ENCODE data around the gene HIBCH. TPM values are rescaled to one million over a fixed set of nuclear protein-coding genes. Genes with fewer than 3 reads are reported as not detected.

The HIBCH gene
- total and polyA plus RNA-seq, 2 of the 13 experiments (the other 11 are each of a cell fraction or from before 2014, with no cell fraction given), result 18.8 to 49.5 TPM

- TF ChIP-seq ZNF580 (CRISPR knock-in tag; IDR thresholded peaks at IDR 0.05; ENCODE audit: borderline replicate concordance, low read depth), result peak; percentile 98
- no peak for TF ChIP-seq ZNF3 (CRISPR knock-in tag; IDR thresholded peaks at IDR 0.05)
- TF ChIP-seq ZNF124 (CRISPR knock-in tag; IDR thresholded peaks at IDR 0.05), result peak; percentile 93
- TF ChIP-seq REXO4 (CRISPR knock-in tag; IDR thresholded peaks at IDR 0.05; ENCODE audit: borderline replicate concordance), result no peak
- no peak for TF ChIP-seq PAWR (CRISPR knock-in tag; IDR thresholded peaks at IDR 0.05; ENCODE audit: borderline replicate concordance)
- no peak for TF ChIP-seq ZNF432 (CRISPR knock-in tag; IDR thresholded peaks at IDR 0.05; ENCODE audit: borderline replicate concordance)
- peak in 1 of 2 experiments; percentile 96; a peak in 2 of 4 replicates for TF ChIP-seq ATF4 (CRISPR knock-in tag; IDR thresholded peaks at IDR 0.05)
- TF ChIP-seq NR3C1 (CRISPR knock-in tag; IDR thresholded peaks at IDR 0.05), result no peak
- TF ChIP-seq ZNF619 (CRISPR knock-in tag; IDR thresholded peaks at IDR 0.05), result peak; percentile 98
- peak; percentile 99 for TF ChIP-seq FOXA3 (CRISPR knock-in tag; IDR thresholded peaks at IDR 0.05)
- TF ChIP-seq PAXIP1 (CRISPR knock-in tag; conservative IDR thresholded peaks at IDR 0.05), result peak; percentile 100
- TF ChIP-seq ZNF691 (CRISPR knock-in tag; IDR thresholded peaks at IDR 0.05; ENCODE audit: borderline replicate concordance, low read depth), result peak; percentile 97; the same call in 1 of the 2 replicates
- peak; percentile 96 for TF ChIP-seq STAT6 (CRISPR knock-in tag; IDR thresholded peaks at IDR 0.05; ENCODE audit: borderline replicate concordance)
- TF ChIP-seq ZNF230 (CRISPR knock-in tag; IDR thresholded peaks at IDR 0.05), result peak; percentile 91; the same call in 1 of the 2 replicates
- TF ChIP-seq EED (CRISPR knock-in tag; IDR thresholded peaks at IDR 0.05), result no peak; the same call in 1 of the 2 replicates
- peak; percentile 71 for TF ChIP-seq SKI (IDR thresholded peaks at IDR 0.05; ENCODE audit: partially characterized antibody)
- TF ChIP-seq SRSF1 (optimal IDR thresholded peaks at IDR 0.05; ENCODE audit: low read depth, low read length), result no peak
- peak; percentile 93 for TF ChIP-seq CREM (IDR thresholded peaks at IDR 0.05)
- no peak for TF ChIP-seq CREM (CRISPR knock-in tag; IDR thresholded peaks at IDR 0.05)
- TF ChIP-seq JUND (CRISPR knock-in tag; IDR thresholded peaks at IDR 0.05), result peak; percentile 90; the same call in 1 of the 2 replicates
- peak; percentile 99 for TF ChIP-seq MED1 (CRISPR knock-in tag; IDR thresholded peaks at IDR 0.05)
Observed at GRCh38 chr2:190352668-190353536, 33.3 kb upstream of the HIBCH start (continued).
